Keratinocyte (primary cell): ENCODE data around the gene GRM5. TPM values are rescaled to one million over a fixed set of nuclear protein-coding genes. Genes with fewer than 3 reads are reported as not detected.

Source experiments
- DNase-seq: peaks from one replicate; pipeline ENCODE4 v3.0.0-alpha.2; 2011; ENCODE audit warnings: low read depth, missing footprints, low spot score
- FAIRE-seq: peaks from 2 replicates; lab custom pipeline; 2011; peaks lifted over from hg19 to GRCh38; lab: Jason Lieb, UNC
- H2AFZ ChIP-seq: 2 replicates; pipeline ENCODE4 v1.6.0; 2012; ENCODE audit warnings: low read length, control low read depth, inconsistent platforms; ENCODE audit not compliant: control insufficient read depth
- H3K27ac ChIP-seq: 2 replicates; pipeline ENCODE4 v1.5.1; 2011; ENCODE audit warnings: low read length; ENCODE audit not compliant: control insufficient read depth, insufficient read depth
- H3K27me3 ChIP-seq: 3 replicates; pipeline ENCODE4 v1.6.0; 2011; ENCODE audit warnings: low read length; ENCODE audit not compliant: control insufficient read depth, insufficient read depth; ENCODE audit errors: extremely low read depth
- H3K36me3 ChIP-seq, 2 experiments: 2 replicates in 1 of 2; 3 replicates in 1 of 2; pipeline ENCODE4 v1.5.1; 2011; ENCODE audit warnings: low read length in 2 of 2, mild to moderate bottlenecking in 1 of 2; ENCODE audit not compliant: control insufficient read depth in 2 of 2, insufficient read depth in 2 of 2; ENCODE audit errors: extremely low read depth in 1 of 2
- H3K4me1 ChIP-seq: 3 replicates; pipeline ENCODE4 v1.5.1; 2011; ENCODE audit warnings: low read length; ENCODE audit not compliant: control insufficient read depth, insufficient read depth; ENCODE audit errors: extremely low read depth
- H3K4me2 ChIP-seq: 3 replicates; pipeline ENCODE4 v1.6.0; 2011; ENCODE audit warnings: low read depth, low read length; ENCODE audit not compliant: control insufficient read depth, insufficient read depth; ENCODE audit errors: extremely low read depth
- H3K4me3 ChIP-seq, 3 experiments: fragments of 200-600 bp in 1 of 3; sonication (generic) in 1 of 3; 2 replicates in 2 of 3; 3 replicates in 1 of 3; pipeline ENCODE4 v1.5.1; 2011 to 2016; ENCODE audit warnings: low read length in 3 of 3, mild to moderate bottlenecking in 3 of 3, control low read depth in 2 of 3, inconsistent platforms in 1 of 3, low read depth in 1 of 3, mixed read lengths in 1 of 3, mixed run types in 1 of 3, moderate library complexity in 1 of 3; ENCODE audit not compliant: control insufficient read depth in 2 of 3, insufficient read depth in 2 of 3; ENCODE audit errors: extremely low read depth in 1 of 3
- H3K79me2 ChIP-seq: 2 replicates; pipeline ENCODE4 v1.6.0; 2012; ENCODE audit warnings: low read length; ENCODE audit not compliant: control insufficient read depth, insufficient read depth
- H3K9ac ChIP-seq: 3 replicates; pipeline ENCODE4 v1.6.0; 2011; ENCODE audit warnings: low read length; ENCODE audit not compliant: control insufficient read depth, insufficient read depth; ENCODE audit errors: extremely low read depth
- H3K9me1 ChIP-seq: 3 replicates; pipeline ENCODE4 v1.6.0; 2011; ENCODE audit warnings: low read length; ENCODE audit not compliant: control insufficient read depth, insufficient read depth; ENCODE audit errors: extremely low read depth
- H3K9me3 ChIP-seq: 2 replicates; pipeline ENCODE4 v1.5.1; 2012; ENCODE audit warnings: low read depth, low read length; ENCODE audit not compliant: control insufficient read depth
- H4K20me1 ChIP-seq: 3 replicates; pipeline ENCODE4 v1.6.0; 2011; ENCODE audit warnings: low read length; ENCODE audit not compliant: control insufficient read depth, insufficient read depth; ENCODE audit errors: extremely low read depth
- CTCF ChIP-seq, 3 experiments: IDR thresholded peaks in 1 of 3; conservative IDR thresholded peaks in 1 of 3; optimal IDR thresholded peaks in 1 of 3; 2 replicates in 2 of 3; 3 replicates in 1 of 3; pipeline versions ENCODE3 to v1.5.1; 2011; ENCODE audit warnings: low read length in 3 of 3, mild to moderate bottlenecking in 3 of 3, moderate library complexity in 2 of 3, control low read depth in 1 of 3, inconsistent platforms in 1 of 3; ENCODE audit not compliant: insufficient read depth in 2 of 3; ENCODE audit errors: extremely low read depth in 1 of 3
- EZH2 ChIP-seq: IDR thresholded peaks from one replicate; pipeline ENCODE4 v1.6.1; 2012; ENCODE audit warnings: inconsistent platforms, mild to moderate bottlenecking, low read length, moderate library complexity
- dilution Hi-C: fragments of 300-500 bp; cut with MboI; formaldehyde crosslinking; loops from one replicate; pipeline ENCODE4 v1.7.0; 2020; ENCODE audit warnings: low sequenced_read_pairs; ENCODE audit not compliant: extremely low pct_ligation_motif_present
- polyA plus RNA-seq, 5 experiments: library from polyadenylated mRNA; depleted of rRNA in 3 of 5; stranded (reverse) in 3 of 5; stranded (forward) in 1 of 5; unstranded in 1 of 5; fragments of >200 nt; gene quantifications; 1 replicate in 1 of 5; 2 replicates in 3 of 5; 3 replicates in 1 of 5; pipeline versions ENCODE4 v1.2.1 to v1.2.3, GENCODE V29; 2011 to 2012; ENCODE audit warnings: missing spikeins in 2 of 5, low read depth in 1 of 5, low replicate concordance in 1 of 5

Gene GRM5
- polyA plus RNA-seq, 1 donor (not counting 4 experiments of a cell fraction or from before 2014, with no cell fraction given): not detected

DNA sequence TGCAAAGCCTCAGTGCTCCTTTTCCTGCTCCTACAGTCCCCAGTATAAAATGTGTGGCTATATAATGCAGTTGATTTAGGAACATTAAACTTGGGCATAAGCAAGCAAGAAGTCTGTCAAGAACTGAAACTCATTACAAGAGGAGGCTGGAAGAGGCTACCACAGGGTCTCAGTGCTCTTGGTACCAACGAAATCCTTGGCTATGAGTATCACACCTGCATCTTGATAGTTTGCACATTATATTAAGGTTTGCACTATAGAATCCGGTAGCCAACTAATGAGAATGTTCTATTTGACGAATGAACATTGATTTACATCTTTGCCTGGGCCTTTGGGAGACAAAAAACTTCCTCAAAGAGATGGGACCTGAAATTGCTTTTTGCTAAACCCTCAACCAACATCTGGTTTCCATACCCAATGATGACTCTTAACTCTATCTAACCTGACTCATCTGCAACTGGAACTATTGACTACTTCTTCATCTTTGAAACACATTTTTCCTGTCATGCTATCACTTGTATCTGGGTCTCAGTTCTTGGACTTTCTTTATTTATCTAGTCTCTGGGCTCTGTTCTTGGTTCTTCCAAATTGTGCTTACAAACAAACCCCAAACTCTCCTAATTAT lies 521.0 kb downstream of the GRM5 start:
- Histone ChIP-seq H3K9me3 (peaks cover 2% of the 10 kb centered on the region), H3K79me2 (no peaks in the 10 kb centered on the region), H3K9ac (no peak overlapping the region), H2AFZ (no peak overlapping the region), H3K36me3 (no peaks in the 10 kb centered on the region), H3K27me3 (no peaks in the 10 kb centered on the region), H3K4me1 (peaks cover 5% of the 10 kb centered on the region), H3K27ac (no peak overlapping the region), H3K4me2 (no peak overlapping the region), H3K9me1 (no peaks in the 10 kb centered on the region), H3K4me3 (no peak overlapping the region), H4K20me1 (no peaks in the 10 kb centered on the region)
- dilution Hi-C loops: loop anchor here (25.0 kb wide), 2 partner anchors 207 to 532 kb away; partner anchors contain the start of gene CTSC
- FAIRE-seq (no peak), DNase-seq (no peak)
- TF ChIP-seq EZH2 (no peak), CTCF (optimal IDR thresholded peaks at IDR 0.05 in 1 of 3, IDR thresholded peaks at IDR 0.05 in 1 of 3, conservative IDR thresholded peaks at IDR 0.05 in 1 of 3; ENCODE audit: extremely low read depth in 1 of 3, insufficient read depth in 2 of 3, low read length in 3 of 3) (no peak)

DNA sequence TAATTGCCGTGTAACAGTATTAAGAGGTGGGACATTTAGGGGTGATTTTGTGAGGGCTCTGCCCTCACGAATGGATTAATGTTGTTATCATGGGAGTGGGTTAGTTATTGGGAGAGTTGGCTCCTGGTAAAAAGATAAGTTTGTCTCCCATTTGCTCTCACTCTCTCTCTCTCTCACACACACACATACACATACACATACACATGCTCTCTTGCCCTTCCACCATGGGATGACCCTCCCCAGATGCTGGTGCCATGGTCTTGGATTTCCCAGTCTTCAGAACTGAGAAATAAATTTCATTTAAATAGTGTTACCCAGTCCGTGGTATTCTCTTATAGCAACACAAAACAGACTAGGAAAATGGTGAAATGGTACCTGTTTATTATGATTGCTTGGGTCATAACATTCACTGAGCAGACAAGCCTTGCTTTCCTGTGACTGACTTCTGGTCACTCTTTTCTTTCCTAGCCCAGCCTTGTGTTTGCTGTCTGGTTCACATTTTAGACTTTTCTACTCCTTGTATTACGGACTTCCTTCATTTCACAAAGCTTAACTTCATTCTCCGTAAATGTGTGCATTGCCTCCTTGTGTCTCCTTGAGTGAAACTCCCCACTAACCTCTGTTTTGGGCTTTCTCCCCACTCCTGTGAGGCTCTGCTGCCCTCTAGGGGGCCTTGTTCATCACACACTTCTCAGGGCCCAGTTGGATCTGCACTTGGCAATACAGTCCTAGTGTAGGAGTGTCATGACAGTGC lies 521.7 kb downstream of the GRM5 start:
- TF ChIP-seq EZH2: no peak
- TF ChIP-seq CTCF (optimal IDR thresholded peaks at IDR 0.05 in 1 of 3, IDR thresholded peaks at IDR 0.05 in 1 of 3, conservative IDR thresholded peaks at IDR 0.05 in 1 of 3; ENCODE audit: extremely low read depth in 1 of 3, insufficient read depth in 2 of 3, low read length in 3 of 3): peak; percentile 94 to 99 (median 99)
- Histone ChIP-seq H4K20me1 (no peaks in the 10 kb centered on the region), H3K9me1 (no peaks in the 10 kb centered on the region), H3K27ac (peak overlapping the region; percentile 34), H3K4me1 (peaks cover 7% of the 10 kb centered on the region), H3K79me2 (no peaks in the 10 kb centered on the region), H3K9me3 (peaks cover 2% of the 10 kb centered on the region), H3K36me3 (no peaks in the 10 kb centered on the region), H3K27me3 (no peaks in the 10 kb centered on the region), H3K4me3 (peak overlapping the region in 1 of 3 experiments; percentile 4), H3K4me2 (peak overlapping the region; percentile 33), H3K9ac (no peak overlapping the region), H2AFZ (peak overlapping the region; percentile 70)
- no peak for DNase-seq
- dilution Hi-C loops: loop anchor here (25.0 kb wide), 2 partner anchors 207 to 532 kb away; partner anchors contain the start of gene CTSC
- peak; percentile 99 for FAIRE-seq
